HepG2 (cell line): Measurements from ENCODE around the gene ZNF548. TPM values are rescaled to one million over a fixed set of nuclear protein-coding genes. Genes with fewer than 3 reads are reported as not detected.

Experiments used
- ATAD3A ChIP-seq: sonication (generic); formaldehyde crosslinking; IDR thresholded peaks from 2 replicates; pipeline ENCODE4 v1.4.0; 2020; ENCODE audit warnings: missing genetic modification reagents
- ATRX ChIP-seq: sonication (generic); formaldehyde crosslinking; IDR thresholded peaks from 2 replicates; pipeline ENCODE4 v1.4.0; 2020; ENCODE audit warnings: missing genetic modification reagents, borderline replicate concordance
- CCDC6 ChIP-seq: sonication (generic); formaldehyde crosslinking; IDR thresholded peaks from 2 replicates; pipeline ENCODE4 v1.8.1; 2022; ENCODE audit warnings: mild to moderate bottlenecking, missing genetic modification reagents, moderate library complexity
- E2F2 ChIP-seq: sonication (generic); formaldehyde crosslinking; IDR thresholded peaks from 2 replicates; pipeline ENCODE4 v1.4.0; 2020; ENCODE audit warnings: missing genetic modification reagents, borderline replicate concordance
- GABPA ChIP-seq, 2 experiments: IDR thresholded peaks; 2 replicates each; pipeline ENCODE4 v1.6.1; 2011 to 2016; ENCODE audit warnings: low read depth in 2 of 2, low read length in 1 of 2, missing biosample characterization in 1 of 2, missing genetic modification characterization in 1 of 2
- HMG20A ChIP-seq: IDR thresholded peaks from 2 replicates; pipeline ENCODE4 v1.6.1; 2016; ENCODE audit warnings: borderline replicate concordance
- IRF2 ChIP-seq: IDR thresholded peaks from 2 replicates; pipeline ENCODE4 v1.6.1; 2018; ENCODE audit warnings: missing genetic modification reagents, missing compliant biosample characterization
- MAX ChIP-seq: IDR thresholded peaks from 2 replicates; pipeline ENCODE4 v1.6.1; 2012; ENCODE audit warnings: inconsistent platforms
- MAZ ChIP-seq, 2 experiments: sonication (generic) in 1 of 2; formaldehyde crosslinking in 1 of 2; IDR thresholded peaks; 2 replicates each; pipeline versions ENCODE4 v1.5.0 to v1.6.1; 2012 to 2020; ENCODE audit warnings: low read depth in 2 of 2, mild to moderate bottlenecking in 2 of 2, borderline replicate concordance in 1 of 2, improper control_type of control experiment in 1 of 2, low read length in 1 of 2, missing genetic modification reagents in 1 of 2, moderate library complexity in 1 of 2
- NONO ChIP-seq, 2 experiments: fragments of 450-650 bp in 1 of 2; sonication (generic) in 1 of 2; formaldehyde crosslinking in 1 of 2; IDR thresholded peaks in 1 of 2; conservative IDR thresholded peaks in 1 of 2; 2 replicates each; pipeline versions ENCODE4 v1.6.1 to v1.8.0; 2017 to 2022; ENCODE audit warnings: mild to moderate bottlenecking in 1 of 2, missing genetic modification reagents in 1 of 2, moderate library complexity in 1 of 2
- PATZ1 ChIP-seq: sonication (generic); formaldehyde crosslinking; IDR thresholded peaks from 2 replicates; pipeline ENCODE4 v1.4.0; 2020; ENCODE audit warnings: missing genetic modification reagents
- PITX1 ChIP-seq: sonication (generic); formaldehyde crosslinking; IDR thresholded peaks from 2 replicates; pipeline ENCODE4 v1.5.1; 2020; ENCODE audit warnings: mild to moderate bottlenecking, missing genetic modification reagents
- RFXANK ChIP-seq: IDR thresholded peaks from 2 replicates; pipeline ENCODE4 v1.6.1; 2016
- SMAD1 ChIP-seq: sonication (generic); formaldehyde crosslinking; IDR thresholded peaks from 2 replicates; pipeline ENCODE4 v1.4.0; 2020; ENCODE audit warnings: missing genetic modification reagents, low read depth, mild to moderate bottlenecking, borderline replicate concordance
- ZNF12 ChIP-seq: sonication (generic); formaldehyde crosslinking; IDR thresholded peaks from 2 replicates; pipeline ENCODE4 v1.5.0; 2020; ENCODE audit warnings: missing genetic modification reagents
- ZNF335 ChIP-seq: sonication (generic); formaldehyde crosslinking; IDR thresholded peaks from 2 replicates; pipeline ENCODE4 v1.4.0; 2020; ENCODE audit warnings: missing genetic modification reagents
- ZNF34 ChIP-seq: sonication (generic); formaldehyde crosslinking; IDR thresholded peaks from 2 replicates; pipeline ENCODE4 v1.4.0; 2020; ENCODE audit warnings: mild to moderate bottlenecking, missing genetic modification reagents, borderline replicate concordance
- ZNF576 ChIP-seq: sonication (generic); formaldehyde crosslinking; IDR thresholded peaks from 2 replicates; pipeline ENCODE4 v1.4.0; 2020; ENCODE audit warnings: mild to moderate bottlenecking, missing genetic modification reagents
- ZNF775 ChIP-seq: sonication (generic); formaldehyde crosslinking; IDR thresholded peaks from 2 replicates; pipeline ENCODE4 v1.4.0; 2020; ENCODE audit warnings: missing genetic modification reagents, mild to moderate bottlenecking, moderate library complexity, borderline replicate concordance
- ZNF792 ChIP-seq: IDR thresholded peaks from 2 replicates; pipeline ENCODE4 v1.6.1; 2016
- polyA plus RNA-seq, 8 experiments: library from polyadenylated mRNA; depleted of rRNA in 3 of 8; stranded (reverse) in 7 of 8; unstranded in 1 of 8; fragments of >200 nt; fragmentation: Illumina TruSeq in 4 of 8; extraction: Trizol in 4 of 8; gene quantifications; 2 replicates each; pipeline versions ENCODE4 v1.2.1 to v1.2.3, GENCODE V29; 2011 to 2016; ENCODE audit warnings: low read depth in 4 of 8, missing spikeins in 1 of 8, mixed read lengths in 1 of 8; ENCODE audit not compliant: insufficient read depth in 1 of 8
- total RNA-seq, 5 experiments: library from RNA; depleted of rRNA; stranded (reverse); fragments of >200 nt; fragmentation: Illumina TruSeq; extraction: Trizol; gene quantifications; 2 replicates each; pipeline ENCODE4 v1.2.3, GENCODE V29; 2016; ENCODE audit warnings: low read depth in 1 of 5
- TF ChIP-seq, protein P1 (sequence below): sonication (generic); formaldehyde crosslinking; IDR thresholded peaks from 2 replicates; pipeline ENCODE4 v1.5.1; 2020; ENCODE audit warnings: mild to moderate bottlenecking, missing genetic modification reagents, moderate library complexity
- TF ChIP-seq, protein P2 (sequence below): sonication (generic); IDR thresholded peaks from 2 replicates; pipeline ENCODE4 v1.6.1; 2016; ENCODE audit warnings: low read depth, borderline replicate concordance

ZNF548 gene
- total and polyA plus RNA-seq, 2 of the 13 experiments (the other 11 are each of a cell fraction or from before 2014, with no cell fraction given): 19.6 to 24.9 TPM

DNA sequence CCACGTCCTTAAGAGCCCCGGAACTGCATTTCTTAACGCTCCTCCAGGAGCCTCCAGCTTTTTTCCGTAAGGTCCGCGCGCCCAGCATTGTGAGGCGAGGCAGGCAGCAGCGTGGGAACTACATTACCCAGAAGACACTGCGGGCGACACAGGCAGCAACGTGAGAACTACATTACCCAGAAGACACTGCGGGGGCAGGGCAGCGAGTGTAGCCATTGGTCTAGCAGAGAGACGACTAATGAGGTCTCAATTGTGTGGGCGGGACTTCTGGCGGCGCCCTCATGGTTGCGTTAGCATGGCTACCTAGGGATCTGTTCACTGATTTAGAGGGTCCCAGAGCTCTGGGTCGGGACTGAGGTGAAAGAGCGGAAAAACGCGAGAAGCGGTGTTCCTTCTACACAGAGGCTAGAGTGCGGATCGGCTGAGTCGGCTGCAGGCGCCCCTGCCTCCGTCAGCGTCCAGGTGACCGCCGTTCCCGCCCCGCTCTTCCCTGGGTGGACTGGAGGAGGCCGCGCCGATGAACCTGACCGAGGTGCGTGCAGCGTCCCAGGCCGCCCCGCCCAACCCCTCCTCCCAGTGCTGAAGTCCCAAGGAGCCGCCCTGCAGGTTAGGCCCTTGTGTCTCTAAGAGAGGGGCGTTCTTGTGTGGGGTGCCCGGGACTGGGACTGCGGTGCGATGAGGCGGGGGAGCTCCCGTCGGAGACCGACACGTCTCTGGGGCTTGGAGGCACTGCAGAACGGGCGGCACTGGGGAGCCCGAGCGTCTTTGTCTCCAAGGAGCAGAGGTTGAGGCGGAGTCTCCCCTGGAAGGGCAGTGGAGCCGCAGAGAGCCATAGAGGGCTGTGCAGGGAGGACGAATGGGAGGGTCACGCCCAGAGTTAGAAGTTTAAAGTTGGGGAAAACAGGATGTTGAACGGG lies 45.7 kb downstream of the ZNF548 start, which contains the start of gene ZNF749 (continued):
- TF ChIP-seq PATZ1 (CRISPR knock-in tag): no peak
- no peak for TF ChIP-seq ZNF775 (CRISPR knock-in tag)
- TF ChIP-seq RFXANK: no peak
- TF ChIP-seq ZNF34 (CRISPR knock-in tag): no peak
- peak; percentile 64; the same call in 1 of the 2 replicates for TF ChIP-seq ZNF335 (CRISPR knock-in tag)
- TF ChIP-seq IRF2: peak; percentile 96
- peak; percentile 82 for TF ChIP-seq MAX
- TF ChIP-seq ATRX (CRISPR knock-in tag): no peak
- 0 out of 2 replicates have a peak, but pooled peaks have one; percentile 20 for TF ChIP-seq CCDC6 (CRISPR knock-in tag)
- TF ChIP-seq, protein P1, sequence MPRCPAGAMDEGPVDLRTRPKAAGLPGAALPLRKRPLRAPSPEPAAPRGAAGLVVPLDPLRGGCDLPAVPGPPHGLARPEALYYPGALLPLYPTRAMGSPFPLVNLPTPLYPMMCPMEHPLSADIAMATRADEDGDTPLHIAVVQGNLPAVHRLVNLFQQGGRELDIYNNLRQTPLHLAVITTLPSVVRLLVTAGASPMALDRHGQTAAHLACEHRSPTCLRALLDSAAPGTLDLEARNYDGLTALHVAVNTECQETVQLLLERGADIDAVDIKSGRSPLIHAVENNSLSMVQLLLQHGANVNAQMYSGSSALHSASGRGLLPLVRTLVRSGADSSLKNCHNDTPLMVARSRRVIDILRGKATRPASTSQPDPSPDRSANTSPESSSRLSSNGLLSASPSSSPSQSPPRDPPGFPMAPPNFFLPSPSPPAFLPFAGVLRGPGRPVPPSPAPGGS (CRISPR knock-in tag): peak; percentile 22; the same call in 1 of the 2 replicates
- TF ChIP-seq HMG20A (CRISPR knock-in tag): no peak
- no peak for TF ChIP-seq E2F2
- TF ChIP-seq MAZ (IDR thresholded peaks at IDR 0.05; ENCODE audit: borderline replicate concordance, low read depth, low read length): 0 out of 2 replicates have a peak, but pooled peaks have one; percentile 24
- TF ChIP-seq MAZ (CRISPR knock-in tag; IDR thresholded peaks at IDR 0.05; ENCODE audit: low read depth): peak; percentile 73
- TF ChIP-seq ATAD3A (CRISPR knock-in tag): no peak
- no peak for TF ChIP-seq NONO (IDR thresholded peaks at IDR 0.05)
- 0 out of 2 replicates have a peak, but pooled peaks have one; percentile 3 for TF ChIP-seq NONO (CRISPR knock-in tag; conservative IDR thresholded peaks at IDR 0.05)
- TF ChIP-seq, protein P2, sequence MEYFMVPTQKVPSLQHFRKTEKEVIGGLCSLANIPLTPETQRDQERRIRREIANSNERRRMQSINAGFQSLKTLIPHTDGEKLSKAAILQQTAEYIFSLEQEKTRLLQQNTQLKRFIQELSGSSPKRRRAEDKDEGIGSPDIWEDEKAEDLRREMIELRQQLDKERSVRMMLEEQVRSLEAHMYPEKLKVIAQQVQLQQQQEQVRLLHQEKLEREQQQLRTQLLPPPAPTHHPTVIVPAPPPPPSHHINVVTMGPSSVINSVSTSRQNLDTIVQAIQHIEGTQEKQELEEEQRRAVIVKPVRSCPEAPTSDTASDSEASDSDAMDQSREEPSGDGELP: no peak
- TF ChIP-seq ZNF792 (CRISPR knock-in tag): 0 out of 2 replicates have a peak, but pooled peaks have one; percentile 15
- no peak for TF ChIP-seq ZNF576 (CRISPR knock-in tag)
- TF ChIP-seq PITX1 (CRISPR knock-in tag): no peak; the same call in 1 of the 2 replicates
- no peak for TF ChIP-seq ZNF12 (CRISPR knock-in tag)
- peak; percentile 54; the same call in 1 of the 2 replicates for TF ChIP-seq SMAD1
- peak; percentile 74 for TF ChIP-seq GABPA (IDR thresholded peaks at IDR 0.05; ENCODE audit: low read depth, low read length)
- TF ChIP-seq GABPA (CRISPR knock-in tag; IDR thresholded peaks at IDR 0.05; ENCODE audit: low read depth): peak; percentile 93
